Activated naive CD4-positive, alpha-beta T cell treated with anti-CD3 and anti-CD28 coated beads for 36 hours (primary cell): ENCODE measurements around the gene OPTC. TPM values are rescaled to one million over a fixed set of nuclear protein-coding genes. Genes with fewer than 3 reads are reported as not detected.

Experiments used
- CTCF ChIA-PET: fragments of 350-600 bp; sonication (Branson Sonifier 250); formaldehyde crosslinking; loops from one replicate; lab custom pipeline; 2021; ENCODE audit warnings: antibody characterized with exemption; lab: Charles Lee
- DNase-seq: peaks from one replicate; pipeline ENCODE4 v3.0.0-alpha.2; 2020
- H3K27ac Mint-ChIP-seq: one replicate; pipeline ENCODE4 v1.8.0; 2021; ENCODE audit warnings: mild to moderate bottlenecking, mixed read lengths
- H3K27me3 Mint-ChIP-seq: one replicate; pipeline ENCODE4 v1.8.0; 2021; ENCODE audit warnings: low read depth, mixed read lengths
- H3K36me3 Mint-ChIP-seq: one replicate; pipeline ENCODE4 v1.8.0; 2021; ENCODE audit warnings: low read depth, mixed read lengths
- H3K4me1 Mint-ChIP-seq: one replicate; pipeline ENCODE4 v1.8.0; 2021; ENCODE audit warnings: low read depth, mixed read lengths
- H3K4me3 Mint-ChIP-seq: one replicate; pipeline ENCODE4 v1.8.0; 2021; ENCODE audit warnings: mild to moderate bottlenecking, moderate library complexity, mixed read lengths
- H3K9me3 Mint-ChIP-seq: one replicate; pipeline ENCODE4 v1.8.0; 2021; ENCODE audit warnings: mixed read lengths
- intact Hi-C: fragments of 100-400 bp; cut with micrococcal nuclease; formaldehyde crosslinking; loops from one replicate; pipeline ENCODE4 v1.15.1; 2023
- total RNA-seq, 2 experiments: library from RNA; stranded (reverse); gene quantifications; one replicate each; pipeline ENCODE4 v1.2.3, GENCODE V29; 2021

Gene OPTC
- total RNA-seq, 2 experiments from 2014 or later: not detected

DNA sequence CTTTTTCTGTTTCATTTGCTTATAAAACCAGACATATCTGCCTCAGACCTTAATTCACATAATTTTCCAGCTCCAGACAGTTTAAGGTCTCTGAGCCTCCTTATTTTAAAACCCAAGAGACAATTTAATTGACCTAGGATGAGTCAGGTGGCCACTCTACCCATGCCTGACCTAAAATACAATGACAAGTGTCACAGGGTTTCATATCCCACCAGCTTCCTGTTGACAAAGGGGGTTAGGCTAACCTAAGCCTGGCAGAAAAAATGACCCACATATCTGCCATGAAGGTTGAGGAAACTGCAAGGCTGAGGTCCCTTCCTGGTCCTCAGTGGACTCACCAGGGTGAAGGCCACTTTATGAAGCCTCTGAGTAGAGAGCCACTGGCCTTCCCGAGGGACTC, 52.3 kb downstream of the OPTC start:
- H3K9me3 Mint-ChIP-seq: no peaks in the 10 kb centered on the region
- H3K27me3 Mint-ChIP-seq: no peaks in the 10 kb centered on the region
- intact Hi-C loops: no loop called here
- CTCF ChIA-PET: interaction anchor here (0.6 kb wide), 1 partner anchor 69 kb away, joined by 3 read pairs; no protein-coding TSS in a partner anchor
- no peak overlapping the region for H3K4me3 Mint-ChIP-seq
- H3K36me3 Mint-ChIP-seq: no peaks in the 10 kb centered on the region
- H3K27ac Mint-ChIP-seq: no peak overlapping the region
- no peaks in the 10 kb centered on the region for H3K4me1 Mint-ChIP-seq
- no peak for DNase-seq

- CTCF ChIA-PET: interaction anchor here (0.8 to 1.9 kb wide), 2 partner anchors 59 to 374 kb away, joined by 3 to 7 read pairs; no protein-coding TSS in a partner anchor
- H3K9me3 Mint-ChIP-seq: no peaks in the 10 kb centered on the region
- H3K4me1 Mint-ChIP-seq: no peaks in the 10 kb centered on the region
- DNase-seq: no peak
- no peaks in the 10 kb centered on the region for H3K36me3 Mint-ChIP-seq
- no peak overlapping the region for H3K4me3 Mint-ChIP-seq
- H3K27me3 Mint-ChIP-seq: no peaks in the 10 kb centered on the region
- intact Hi-C loops: no loop called here
- no peak overlapping the region for H3K27ac Mint-ChIP-seq
Measured at GRCh38 chr1:203547147-203547546, 53.2 kb downstream of the OPTC start.

- intact Hi-C loops: no loop called here
- Mint-ChIP-seq H3K4me1 (no peaks in the 10 kb centered on the region), H3K4me3 (no peak overlapping the region), H3K27ac (no peak overlapping the region), H3K36me3 (no peaks in the 10 kb centered on the region), H3K27me3 (no peaks in the 10 kb centered on the region), H3K9me3 (no peaks in the 10 kb centered on the region)
- CTCF ChIA-PET: interaction anchor here (0.7 to 1.9 kb wide), 4 partner anchors 14 to 1060 kb away, joined by 3 to 7 read pairs (median 4); no protein-coding TSS in a partner anchor
- no peak for DNase-seq
Measured at GRCh38 chr1:203547771-203548421, 53.9 kb downstream of the OPTC start.

DNA sequence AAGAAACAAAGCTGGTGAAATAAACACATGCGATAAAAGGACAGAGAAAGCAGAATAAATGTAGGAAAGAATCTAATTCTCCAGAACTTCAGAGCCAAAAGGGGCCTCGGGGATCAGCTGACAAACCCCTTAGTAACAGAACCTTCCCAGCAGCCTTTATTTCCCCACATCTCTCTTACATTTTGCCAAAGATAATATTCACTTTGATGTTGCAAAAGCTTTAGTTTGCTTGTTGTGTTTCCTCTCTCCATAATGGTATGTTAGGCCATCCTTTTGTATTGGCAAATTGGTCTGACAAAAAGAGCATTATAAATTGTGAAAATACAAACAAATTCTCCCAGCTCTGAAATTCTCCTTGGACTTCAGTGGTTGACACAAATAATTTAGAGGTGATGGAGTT, 54.9 kb downstream of the OPTC start:
- CTCF ChIA-PET: interaction anchor here (1.3 to 1.9 kb wide), 2 partner anchors 13 to 61 kb away, joined by 5 to 7 read pairs; no protein-coding TSS in a partner anchor
- Mint-ChIP-seq H3K9me3 (no peaks in the 10 kb centered on the region), H3K27ac (no peak overlapping the region), H3K4me1 (no peaks in the 10 kb centered on the region), H3K27me3 (no peaks in the 10 kb centered on the region), H3K4me3 (no peak overlapping the region), H3K36me3 (no peaks in the 10 kb centered on the region)
- DNase-seq: no peak
- intact Hi-C loops: no loop called here

DNA sequence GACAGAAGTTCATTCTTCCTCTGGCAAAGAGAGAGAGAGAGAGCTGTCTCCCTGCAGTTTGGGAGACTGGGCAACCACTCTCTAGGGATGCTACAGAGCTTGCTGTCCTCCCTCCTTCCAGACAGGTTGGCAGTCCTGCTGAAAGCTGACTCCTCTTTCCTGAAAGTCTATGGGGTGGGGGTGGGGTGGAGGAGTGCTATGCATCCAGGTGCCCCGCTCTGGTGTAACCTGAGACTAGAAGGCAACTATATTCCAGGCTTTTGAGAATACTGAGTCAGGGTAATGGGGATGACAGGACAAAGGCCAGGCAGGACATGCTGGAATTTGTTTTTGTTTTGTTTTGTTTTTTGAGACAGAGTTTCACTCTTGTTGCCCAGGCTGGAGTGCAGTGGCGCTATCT, 55.4 kb downstream of the OPTC start:
- Mint-ChIP-seq H3K27ac (no peak overlapping the region), H3K36me3 (no peaks in the 10 kb centered on the region), H3K4me1 (no peaks in the 10 kb centered on the region), H3K27me3 (no peaks in the 10 kb centered on the region), H3K4me3 (no peak overlapping the region), H3K9me3 (no peaks in the 10 kb centered on the region)
- DNase-seq: no peak
- CTCF ChIA-PET: interaction anchor here (1.3 kb wide), 1 partner anchor 12 kb away, joined by 5 read pairs; no protein-coding TSS in a partner anchor
- intact Hi-C loops: no loop called here

GRCh38 chr1:203550846-203551245, 56.9 kb downstream of the OPTC start:
- no peaks in the 10 kb centered on the region for H3K36me3 Mint-ChIP-seq
- no peak overlapping the region for H3K4me3 Mint-ChIP-seq
- H3K4me1 Mint-ChIP-seq: no peaks in the 10 kb centered on the region
- no peaks in the 10 kb centered on the region for H3K9me3 Mint-ChIP-seq
- no peaks in the 10 kb centered on the region for H3K27me3 Mint-ChIP-seq
- no peak overlapping the region for H3K27ac Mint-ChIP-seq
- no peak for DNase-seq
- intact Hi-C loops: no loop called here
- CTCF ChIA-PET: no interaction called here

DNA sequence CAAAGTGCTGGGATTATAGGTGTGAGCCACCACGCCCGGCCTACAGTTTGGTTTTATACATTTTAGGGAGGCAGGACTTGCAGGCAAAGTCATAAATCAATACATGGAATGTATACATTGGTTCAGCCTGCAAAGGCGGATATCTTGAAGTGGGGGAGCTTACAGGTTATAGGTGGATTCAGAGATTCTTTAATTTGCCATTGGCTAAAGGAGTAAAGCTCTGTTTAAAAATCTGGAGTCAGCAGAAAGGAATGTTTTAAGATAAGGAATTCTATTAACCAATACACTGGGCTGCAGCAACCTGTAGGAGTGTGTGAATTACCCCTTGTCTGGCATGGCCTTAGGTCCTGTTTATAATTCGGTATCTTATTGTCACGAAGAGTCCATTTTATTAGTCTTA, 57.6 kb downstream of the OPTC start:
- Mint-ChIP-seq H3K4me3 (no peak overlapping the region), H3K27me3 (no peaks in the 10 kb centered on the region), H3K36me3 (no peaks in the 10 kb centered on the region), H3K4me1 (no peaks in the 10 kb centered on the region), H3K27ac (no peak overlapping the region), H3K9me3 (no peaks in the 10 kb centered on the region)
- intact Hi-C loops: no loop called here
- DNase-seq: no peak
- CTCF ChIA-PET: interaction anchor here (0.6 kb wide), 1 partner anchor 32 kb away, joined by 4 read pairs; no protein-coding TSS in a partner anchor

- Mint-ChIP-seq H3K4me1 (no peaks in the 10 kb centered on the region), H3K36me3 (no peaks in the 10 kb centered on the region), H3K27ac (no peak overlapping the region), H3K4me3 (no peak overlapping the region), H3K9me3 (no peaks in the 10 kb centered on the region), H3K27me3 (no peaks in the 10 kb centered on the region)
- DNase-seq: no peak
- CTCF ChIA-PET: no interaction called here
- intact Hi-C loops: no loop called here
Measured at GRCh38 chr1:203553496-203553895, 59.5 kb downstream of the OPTC start.

DNA sequence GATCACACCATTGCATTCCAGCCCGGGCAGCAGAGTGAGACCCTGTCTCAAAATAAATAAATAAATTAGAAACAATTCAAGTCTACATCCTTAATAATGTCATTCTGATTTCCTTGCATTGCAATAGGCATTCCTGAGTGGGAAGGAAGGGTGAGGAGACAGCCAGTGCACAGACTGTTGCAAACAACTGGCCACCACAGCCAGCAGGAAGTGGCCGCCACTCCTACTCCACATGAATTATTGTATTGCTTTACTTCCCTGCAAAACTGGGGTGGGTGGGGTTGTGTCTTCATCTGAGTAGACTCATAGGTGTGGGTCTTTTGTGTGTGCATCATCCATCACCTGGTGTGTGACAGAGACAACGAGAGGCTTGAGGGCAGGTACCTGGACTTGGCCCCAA, 60.1 kb downstream of the OPTC start:
- no peak for DNase-seq
- intact Hi-C loops: no loop called here
- H3K4me3 Mint-ChIP-seq: no peak overlapping the region
- H3K27ac Mint-ChIP-seq: no peak overlapping the region
- no peaks in the 10 kb centered on the region for H3K4me1 Mint-ChIP-seq
- CTCF ChIA-PET: no interaction called here
- H3K27me3 Mint-ChIP-seq: no peaks in the 10 kb centered on the region
- H3K9me3 Mint-ChIP-seq: no peaks in the 10 kb centered on the region
- H3K36me3 Mint-ChIP-seq: no peaks in the 10 kb centered on the region

DNA sequence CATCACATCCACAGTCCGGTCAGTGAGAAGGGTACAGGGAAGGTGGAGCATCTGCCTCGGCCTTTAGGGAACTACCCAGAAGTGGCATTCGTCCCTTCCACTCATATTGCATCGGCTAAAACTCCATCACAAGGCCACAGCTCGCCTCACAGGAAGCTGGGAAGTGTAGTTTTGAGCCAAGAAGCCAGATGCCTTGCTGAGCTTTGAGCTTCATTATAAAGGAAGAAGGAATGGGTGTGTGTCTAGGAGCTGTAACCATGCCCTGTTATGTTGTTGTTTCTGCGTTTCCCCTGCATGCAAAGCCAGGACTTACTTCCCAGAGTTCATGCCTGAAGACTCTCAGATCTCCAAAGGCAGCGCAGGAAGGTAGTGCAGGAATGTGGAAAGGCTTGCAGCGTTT, 61.1 kb downstream of the OPTC start:
- Mint-ChIP-seq H3K27me3 (no peaks in the 10 kb centered on the region), H3K4me1 (no peaks in the 10 kb centered on the region), H3K4me3 (no peak overlapping the region), H3K9me3 (no peaks in the 10 kb centered on the region), H3K27ac (no peak overlapping the region), H3K36me3 (no peaks in the 10 kb centered on the region)
- intact Hi-C loops: no loop called here
- CTCF ChIA-PET: no interaction called here
- DNase-seq: no peak

DNA sequence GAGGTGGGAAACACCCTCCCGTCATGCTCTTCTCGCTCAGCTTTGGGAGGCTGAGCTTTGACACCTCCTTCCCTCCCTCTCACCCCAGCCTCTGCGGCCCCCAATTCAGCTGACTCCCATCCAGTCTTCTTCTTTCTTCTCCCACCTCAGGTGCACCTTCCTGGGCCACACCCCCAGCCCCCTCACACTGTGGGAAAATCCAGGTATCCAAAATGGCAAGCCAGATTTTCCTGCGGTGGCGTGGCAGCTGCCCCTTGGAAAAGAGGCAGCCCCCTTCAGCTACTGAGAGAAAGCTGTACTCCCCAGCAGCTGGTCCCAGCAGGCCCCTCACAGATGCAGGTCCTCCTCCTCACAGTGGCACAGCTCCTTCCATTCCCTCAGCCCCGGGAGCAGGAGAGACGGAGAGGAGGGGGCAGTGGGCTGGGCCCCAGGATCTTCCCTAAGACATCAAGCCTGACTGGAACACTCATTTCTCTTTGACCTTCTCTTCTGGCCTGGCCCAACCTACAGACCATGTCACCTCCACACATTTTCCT, 61.6 kb downstream of the OPTC start:
- intact Hi-C loops: no loop called here
- CTCF ChIA-PET: no interaction called here
- Mint-ChIP-seq H3K4me3 (no peak overlapping the region), H3K36me3 (no peaks in the 10 kb centered on the region), H3K27ac (no peak overlapping the region), H3K9me3 (no peaks in the 10 kb centered on the region), H3K4me1 (no peaks in the 10 kb centered on the region), H3K27me3 (no peaks in the 10 kb centered on the region)
- no peak for DNase-seq

DNA sequence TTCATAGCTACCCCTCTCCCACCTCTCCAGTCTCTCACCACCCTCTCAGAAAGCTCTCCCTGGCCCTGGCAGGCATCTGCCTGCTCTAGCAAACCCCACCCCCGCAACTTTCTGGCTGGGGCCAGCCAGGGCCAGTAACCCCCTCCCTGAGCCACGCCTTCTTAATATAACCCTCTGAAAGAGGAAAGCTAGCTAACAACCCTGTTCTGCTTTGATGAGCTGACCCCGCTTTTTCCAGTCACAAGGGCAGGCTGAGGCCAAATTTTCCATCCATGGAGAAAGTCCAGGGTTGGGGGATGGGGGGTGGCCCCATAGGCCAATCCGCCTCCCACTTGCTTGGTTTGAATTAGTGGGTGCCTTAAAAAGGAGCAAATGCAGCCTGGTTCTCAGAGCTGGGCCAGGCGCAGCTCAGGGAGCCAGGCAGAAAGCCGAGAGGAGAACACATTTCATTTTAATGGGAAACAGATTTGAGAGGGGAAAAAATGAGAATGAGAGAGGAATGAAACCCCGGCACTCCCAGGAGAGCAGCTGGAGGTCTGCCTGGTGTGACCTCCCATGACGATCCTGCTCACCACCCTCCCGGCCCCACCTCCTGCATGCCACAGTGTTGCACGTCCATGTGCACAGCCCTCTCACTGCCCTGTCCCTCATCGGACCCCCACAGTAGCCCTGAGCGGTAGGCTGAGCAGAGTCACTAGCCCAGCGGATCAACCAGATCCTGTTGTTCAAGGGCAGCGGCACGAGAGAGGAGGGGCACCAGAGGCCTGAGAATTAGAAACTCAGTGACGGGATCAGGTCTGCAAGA, 62.3 kb downstream of the OPTC start:
- no peak overlapping the region for H3K27ac Mint-ChIP-seq
- CTCF ChIA-PET: no interaction called here
- no peak overlapping the region for H3K4me3 Mint-ChIP-seq
- H3K36me3 Mint-ChIP-seq: no peaks in the 10 kb centered on the region
- intact Hi-C loops: no loop called here
- H3K27me3 Mint-ChIP-seq: no peaks in the 10 kb centered on the region
- DNase-seq: no peak
- H3K4me1 Mint-ChIP-seq: no peaks in the 10 kb centered on the region
- H3K9me3 Mint-ChIP-seq: no peaks in the 10 kb centered on the region
